Breast epithelium (tissue), 3 donors: Measurements from ENCODE around the gene NPTX1.

Experiments
- CTCF ChIP-seq, 3 donors: fragments of 450-650 bp; IDR thresholded peaks; one replicate each; pipeline ENCODE4 v1.5.1; 2016 to 2017; ENCODE audit warnings: antibody characterized with exemption in 3 of 3, mild to moderate bottlenecking in 3 of 3, moderate library complexity in 3 of 3
- POLR2AphosphoS5 ChIP-seq, 3 donors: sonication (generic); formaldehyde crosslinking; IDR thresholded peaks; one replicate each; pipeline ENCODE4 v1.6.1; 2017; ENCODE audit warnings: antibody characterized with exemption in 3 of 3

- TF ChIP-seq CTCF (IDR thresholded peaks at IDR 0.05), result no peak
- TF ChIP-seq POLR2AphosphoS5 (IDR thresholded peaks at IDR 0.05), result no peak
Measured at GRCh38 chr17:80429356-80430275, 46.8 kb downstream of the NPTX1 start.
